ENCODE data around the gene MRPS6. TPM values are rescaled to one million over a fixed set of nuclear protein-coding genes. Genes with fewer than 3 reads are reported as not detected.

MRPS6 gene
- total and polyA plus RNA-seq, 2 donors from 2014 or later: 52.3 to 270 TPM

GRCh38 chr21:34130716-34130985, 57.3 kb downstream of the MRPS6 start:
- no peak for DNase-seq
- Histone ChIP-seq H3K9me3 (ENCODE audit: control insufficient read depth in 2 of 3, insufficient read depth in 1 of 3, low read length in 3 of 3) (no peaks in the 10 kb centered on the region), H3K4me3 (ENCODE audit: low read length in 3 of 3) (no peak overlapping the region), H3K36me3 (ENCODE audit: control insufficient read depth in 2 of 3, insufficient read depth in 3 of 3, low read length in 3 of 3) (peaks cover 0 to 28% (median 3%) of the 10 kb centered on the region in 3 donors), H3K27ac (ENCODE audit: low read depth in 2 of 2, low read length in 2 of 2) (no peak overlapping the region), H3K9ac (ENCODE audit: low read length in 3 of 3) (no peak overlapping the region), H3K4me1 (ENCODE audit: control insufficient read depth in 2 of 3, insufficient read depth in 2 of 3, low read depth in 1 of 3, low read length in 3 of 3) (peaks cover 3 to 46% (median 43%) of the 10 kb centered on the region in 3 donors), H3K27me3 (ENCODE audit: control insufficient read depth, insufficient read depth, low read length) (no peaks in the 10 kb centered on the region)
- intact Hi-C loops (cut with DNase I): no loop called here
- no peak for FAIRE-seq
- no peak for TF ChIP-seq CTCF (IDR thresholded peaks at IDR 0.05; ENCODE audit: borderline replicate concordance, extremely low read depth, insufficient read depth)

- Histone ChIP-seq H3K27me3 (ENCODE audit: control insufficient read depth, insufficient read depth, low read length) (no peaks in the 10 kb centered on the region), H3K4me3 (ENCODE audit: low read length in 3 of 3) (no peak overlapping the region), H3K27ac (ENCODE audit: low read depth in 2 of 2, low read length in 2 of 2) (peak overlapping the region in 1 of 2 donors; percentile 12), H3K36me3 (ENCODE audit: control insufficient read depth in 2 of 3, insufficient read depth in 3 of 3, low read length in 3 of 3) (peaks cover 0 to 19% (median 6%) of the 10 kb centered on the region in 3 donors), H3K9ac (ENCODE audit: low read length in 3 of 3) (no peak overlapping the region), H3K9me3 (ENCODE audit: control insufficient read depth in 2 of 3, insufficient read depth in 1 of 3, low read length in 3 of 3) (no peaks in the 10 kb centered on the region), H3K4me1 (ENCODE audit: control insufficient read depth in 2 of 3, insufficient read depth in 2 of 3, low read depth in 1 of 3, low read length in 3 of 3) (peaks cover 3 to 46% (median 43%) of the 10 kb centered on the region in 3 donors)
- intact Hi-C loops (cut with DNase I): no loop called here
- TF ChIP-seq CTCF (IDR thresholded peaks at IDR 0.05; ENCODE audit: borderline replicate concordance, extremely low read depth, insufficient read depth): no peak
- DNase-seq (no peak), FAIRE-seq (no peak)
Observed at GRCh38 chr21:34131586-34131985, 58.2 kb downstream of the MRPS6 start.

- peaks cover 0 to 13% (median 6%) of the 10 kb centered on the region in 3 donors for H3K36me3 ChIP-seq (ENCODE audit: control insufficient read depth in 2 of 3, insufficient read depth in 3 of 3, low read length in 3 of 3)
- DNase-seq: no peak
- peak overlapping the region; percentile 12 to 29 for H3K27ac ChIP-seq (ENCODE audit: low read depth in 2 of 2, low read length in 2 of 2)
- peak overlapping the region in 1 of 3 donors; percentile 16 for H3K9ac ChIP-seq (ENCODE audit: low read length in 3 of 3)
- intact Hi-C loops (cut with DNase I): no loop called here
- H3K27me3 ChIP-seq (ENCODE audit: control insufficient read depth, insufficient read depth, low read length): no peaks in the 10 kb centered on the region
- TF ChIP-seq CTCF (IDR thresholded peaks at IDR 0.05; ENCODE audit: borderline replicate concordance, extremely low read depth, insufficient read depth): no peak
- no peaks in the 10 kb centered on the region for H3K9me3 ChIP-seq (ENCODE audit: control insufficient read depth in 2 of 3, insufficient read depth in 1 of 3, low read length in 3 of 3)
- H3K4me3 ChIP-seq (ENCODE audit: low read length in 3 of 3): no peak overlapping the region
- no peak for FAIRE-seq
- peaks cover 3 to 46% (median 43%) of the 10 kb centered on the region in 3 donors for H3K4me1 ChIP-seq (ENCODE audit: control insufficient read depth in 2 of 3, insufficient read depth in 2 of 3, low read depth in 1 of 3, low read length in 3 of 3)
Observed at GRCh38 chr21:34132202-34132601, 58.8 kb downstream of the MRPS6 start.

GRCh38 chr21:34132926-34133325, 59.5 kb downstream of the MRPS6 start:
- Histone ChIP-seq H3K27ac (ENCODE audit: low read depth in 2 of 2, low read length in 2 of 2) (peak overlapping the region in 1 of 2 donors; percentile 29), H3K4me1 (ENCODE audit: control insufficient read depth in 2 of 3, insufficient read depth in 2 of 3, low read depth in 1 of 3, low read length in 3 of 3) (peaks cover 3 to 43% (median 41%) of the 10 kb centered on the region in 3 donors), H3K4me3 (ENCODE audit: low read length in 3 of 3) (no peak overlapping the region), H3K27me3 (ENCODE audit: control insufficient read depth, insufficient read depth, low read length) (no peaks in the 10 kb centered on the region), H3K9ac (ENCODE audit: low read length in 3 of 3) (no peak overlapping the region), H3K9me3 (ENCODE audit: control insufficient read depth in 2 of 3, insufficient read depth in 1 of 3, low read length in 3 of 3) (no peaks in the 10 kb centered on the region), H3K36me3 (ENCODE audit: control insufficient read depth in 2 of 3, insufficient read depth in 3 of 3, low read length in 3 of 3) (peaks cover 0 to 6% (median 6%) of the 10 kb centered on the region in 3 donors)
- no peak for TF ChIP-seq CTCF (IDR thresholded peaks at IDR 0.05; ENCODE audit: borderline replicate concordance, extremely low read depth, insufficient read depth)
- intact Hi-C loops (cut with DNase I): no loop called here
- DNase-seq: no peak
- no peak for FAIRE-seq
